IPS DF 4.7 (cell line): ENCODE measurements around the gene TFAP2B.
A peak's percentile ranks its signal among the peaks of the same experiment; 100 is the strongest.

Experiments
- DNase-seq: peaks from one replicate; pipeline ENCODE4 v3.0.0-alpha.2; 2013; ENCODE audit warnings: low spot score; ENCODE audit errors: extremely low read depth

The TFAP2B gene

GRCh38 chr6:50818673-50819072, at the start of gene TFAP2B:
Gene TFAP2B (plus strand): TSS chr6:50818871. CDS start chr6:50818892, 21 bp downstream.
- no peak for DNase-seq

GRCh38 chr6:50778696-50779095, 40.0 kb upstream of the TFAP2B start:
- DNase-seq, result no peak

DNA sequence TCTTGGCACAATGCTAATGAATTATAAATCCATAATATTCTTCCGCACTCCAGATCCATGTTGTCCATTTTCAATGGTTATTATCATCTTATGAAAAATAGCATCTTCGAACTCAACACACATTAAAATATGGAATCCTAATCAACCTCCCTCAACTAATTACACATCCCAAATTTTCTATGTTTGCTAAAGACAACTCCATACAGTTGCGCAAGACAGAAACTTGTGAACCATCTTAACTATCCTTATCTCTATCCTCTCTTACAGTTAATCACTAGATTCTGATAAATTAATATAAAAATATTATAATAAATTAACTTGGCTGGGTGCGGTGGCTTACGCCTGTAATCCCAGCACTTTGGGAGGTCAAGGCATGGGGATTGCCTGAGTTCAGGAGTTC, 38.3 kb upstream of the TFAP2B start:
- DNase-seq, result no peak

- no peak for DNase-seq
Observed at GRCh38 chr6:50785921-50786320, 32.8 kb upstream of the TFAP2B start.

DNA sequence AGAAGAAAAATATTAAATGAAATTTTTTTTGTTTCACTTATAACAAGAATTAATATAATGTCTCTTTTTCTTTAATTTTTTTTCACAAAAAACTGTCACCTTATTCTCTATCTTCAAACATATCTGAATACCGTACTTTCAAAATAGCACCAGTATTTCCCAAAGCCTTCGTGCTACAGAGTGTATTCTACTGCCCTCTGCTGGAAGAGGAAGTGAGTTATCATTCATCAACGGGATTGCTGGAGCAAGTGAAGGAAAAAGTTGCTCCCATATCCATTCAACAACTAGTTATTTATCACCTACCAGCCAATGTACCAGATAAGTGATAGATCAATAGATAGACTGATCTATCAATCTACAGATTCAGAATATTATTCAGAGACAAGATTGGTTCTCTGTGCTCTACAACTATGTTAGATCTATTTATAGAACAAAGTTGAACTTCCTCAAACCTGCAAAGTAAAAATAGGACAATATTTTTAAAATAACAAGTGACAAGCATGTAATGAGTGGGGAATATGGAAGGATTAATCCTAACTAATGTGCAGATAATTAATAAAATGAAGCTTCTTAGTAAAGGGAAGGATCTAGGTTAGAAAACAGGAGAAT, 26.7 kb upstream of the TFAP2B start:
- DNase-seq, result peak; percentile 41

DNA sequence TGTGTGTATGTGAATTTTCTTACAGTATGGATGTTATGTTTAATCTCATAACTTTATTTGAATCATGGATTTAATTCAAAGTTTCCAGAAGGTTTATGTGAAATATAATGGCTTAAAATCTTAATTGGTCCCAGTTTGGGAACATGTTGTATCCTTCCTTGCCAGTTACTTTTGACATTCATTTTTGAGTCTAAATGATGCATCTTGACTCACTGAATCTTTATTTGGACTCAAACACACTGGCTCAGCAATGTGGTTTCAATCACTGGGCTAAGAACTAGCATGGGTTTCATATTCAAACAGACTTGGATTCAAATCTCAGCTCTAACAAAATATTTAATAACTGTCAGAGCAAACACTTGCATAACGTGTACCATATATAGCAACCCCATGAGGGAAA, 25.9 kb upstream of the TFAP2B start:
- no peak for DNase-seq

- DNase-seq, result no peak
Observed at GRCh38 chr6:50795574-50795973, 23.1 kb upstream of the TFAP2B start.

DNA sequence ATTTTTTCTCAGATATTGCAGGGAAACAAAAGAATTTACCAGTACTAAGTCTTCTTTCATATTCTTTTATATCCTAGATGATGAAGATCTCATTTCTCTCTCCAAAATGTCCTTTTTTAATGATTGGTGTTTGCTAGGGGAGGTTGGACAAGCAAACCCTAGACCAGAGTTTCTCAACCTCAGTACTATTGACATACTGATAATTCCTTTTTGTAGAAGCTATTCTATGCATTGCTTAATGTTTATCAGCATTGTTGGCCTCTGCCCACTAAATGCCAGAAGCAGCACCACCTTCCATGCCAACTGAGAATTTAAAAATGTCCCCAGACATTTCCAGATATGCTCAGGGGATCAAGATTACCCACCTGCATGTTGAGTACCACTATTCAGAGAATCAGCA, 14.4 kb upstream of the TFAP2B start:
- DNase-seq, result no peak

- DNase-seq, result no peak
Observed at GRCh38 chr6:50807035-50807434, 11.6 kb upstream of the TFAP2B start.

- no peak for DNase-seq
Observed at GRCh38 chr6:50815436-50816114, 3.1 kb upstream of the TFAP2B start.

DNA sequence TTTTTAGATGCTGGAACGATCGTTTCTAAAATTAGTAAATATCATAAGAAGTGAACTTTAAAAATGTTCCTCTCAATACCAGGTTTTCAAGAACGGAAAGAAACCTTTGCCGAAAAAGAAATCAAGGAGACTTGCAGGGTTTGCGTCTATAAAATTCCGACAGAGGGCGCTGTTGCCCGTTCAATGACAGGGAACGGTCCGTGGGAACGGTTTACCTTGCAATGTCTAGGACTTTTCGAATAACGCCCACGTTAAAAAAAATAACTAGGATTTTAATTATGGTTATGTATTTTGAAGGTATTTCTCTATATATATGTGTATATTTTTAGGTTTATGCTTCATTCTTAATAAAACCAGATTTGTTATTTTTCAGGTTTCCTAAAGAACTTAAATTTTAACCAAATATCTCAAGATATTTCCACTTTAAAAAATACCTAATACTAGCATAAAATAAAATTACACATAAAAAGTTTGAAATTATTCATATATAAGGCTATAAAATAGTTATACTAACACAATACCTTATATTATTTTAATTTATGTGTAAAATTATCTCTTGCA, 2.5 kb upstream of the TFAP2B start:
- no peak for DNase-seq

DNA sequence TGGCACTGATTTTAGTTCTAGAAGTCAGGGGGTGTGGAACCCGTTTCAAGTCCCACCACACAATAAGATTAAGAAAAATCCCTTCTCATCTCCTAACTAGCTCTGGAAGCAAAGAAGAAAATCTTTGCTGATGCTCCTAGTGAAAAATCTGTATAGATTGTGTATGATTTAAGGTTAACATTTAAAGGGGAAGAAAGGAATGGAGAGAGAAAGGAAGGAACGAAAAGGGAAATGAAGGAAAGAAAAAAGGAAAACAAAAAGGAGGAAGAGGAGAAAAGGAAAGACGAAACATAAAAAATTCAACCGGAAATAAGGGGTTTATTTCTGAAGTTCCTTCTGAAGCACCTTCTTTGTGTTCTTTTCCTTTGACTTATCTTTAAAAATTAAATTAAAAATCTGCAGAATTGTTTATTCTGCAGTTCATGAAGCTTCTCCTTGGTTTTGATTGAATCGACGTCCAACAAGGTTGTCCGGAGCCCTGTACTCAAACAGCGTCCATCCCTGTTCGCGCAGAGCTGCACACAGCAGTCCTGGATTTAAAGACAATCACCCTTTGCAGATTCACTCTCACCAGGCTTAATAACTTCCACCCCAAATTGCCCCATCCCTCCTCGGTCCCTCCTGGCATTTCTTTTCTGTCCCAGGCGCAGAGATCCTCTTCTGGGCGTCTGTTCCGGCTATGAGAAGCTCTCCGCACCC, 1.6 kb upstream of the TFAP2B start:
- DNase-seq, result no peak

DNA sequence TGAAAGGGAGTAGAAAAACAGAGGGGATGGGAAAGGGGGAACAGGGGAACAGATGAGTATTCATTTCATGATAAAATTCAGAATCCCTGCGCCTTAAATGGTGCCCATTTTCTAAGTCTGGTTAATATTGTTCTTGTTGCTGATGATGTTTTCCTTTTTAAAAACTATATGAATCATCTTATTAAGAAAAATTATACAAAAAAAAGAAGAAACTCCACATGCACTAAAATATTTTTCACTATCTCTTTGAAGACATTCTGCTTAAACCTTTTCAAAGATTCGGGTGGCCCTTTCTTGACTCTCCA, 1.1 kb upstream of the TFAP2B start:
- DNase-seq, result no peak

DNA sequence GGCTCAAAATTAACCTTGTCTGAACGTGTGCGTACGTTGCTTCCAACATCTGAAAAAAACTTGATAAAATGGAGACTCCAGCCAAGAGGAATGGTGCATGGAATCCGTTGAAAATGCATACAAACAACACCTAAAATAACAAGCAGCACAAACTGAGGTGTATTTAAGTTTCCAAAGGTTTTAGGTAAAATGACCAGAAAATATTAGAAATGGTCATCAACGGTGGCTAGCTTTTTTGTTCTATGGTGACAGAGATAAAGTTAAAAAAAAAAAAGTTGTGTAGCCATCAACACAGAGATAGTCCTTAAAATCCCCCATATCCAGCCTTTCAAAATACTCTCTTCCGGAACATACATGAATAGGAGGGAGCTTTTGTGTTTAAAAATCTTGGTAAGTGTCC, 651 bp upstream of the TFAP2B start:
- no peak for DNase-seq

DNA sequence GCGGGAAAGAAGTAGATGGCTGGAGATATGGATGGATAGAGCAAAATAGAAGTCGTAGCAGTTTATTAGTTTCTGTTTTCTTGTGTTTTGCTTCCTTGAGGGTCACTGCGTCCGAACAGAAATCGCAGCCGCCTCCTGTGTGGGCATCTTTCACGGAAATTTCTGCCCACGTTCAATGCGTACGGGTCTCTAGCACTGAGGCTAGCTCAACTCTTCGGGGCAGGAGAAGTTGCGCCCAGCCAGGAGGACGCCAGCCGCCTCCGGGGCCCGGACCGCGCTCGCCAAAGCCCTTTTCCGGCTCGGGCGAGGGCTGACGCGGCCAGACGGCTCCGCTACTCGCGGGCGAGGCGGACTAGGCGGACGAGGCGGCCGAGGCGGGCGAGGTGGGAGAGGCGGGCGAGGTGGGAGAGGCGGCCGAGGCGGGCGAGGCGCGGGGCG, 814 bp downstream of the TFAP2B start:
- DNase-seq, result no peak

DNA sequence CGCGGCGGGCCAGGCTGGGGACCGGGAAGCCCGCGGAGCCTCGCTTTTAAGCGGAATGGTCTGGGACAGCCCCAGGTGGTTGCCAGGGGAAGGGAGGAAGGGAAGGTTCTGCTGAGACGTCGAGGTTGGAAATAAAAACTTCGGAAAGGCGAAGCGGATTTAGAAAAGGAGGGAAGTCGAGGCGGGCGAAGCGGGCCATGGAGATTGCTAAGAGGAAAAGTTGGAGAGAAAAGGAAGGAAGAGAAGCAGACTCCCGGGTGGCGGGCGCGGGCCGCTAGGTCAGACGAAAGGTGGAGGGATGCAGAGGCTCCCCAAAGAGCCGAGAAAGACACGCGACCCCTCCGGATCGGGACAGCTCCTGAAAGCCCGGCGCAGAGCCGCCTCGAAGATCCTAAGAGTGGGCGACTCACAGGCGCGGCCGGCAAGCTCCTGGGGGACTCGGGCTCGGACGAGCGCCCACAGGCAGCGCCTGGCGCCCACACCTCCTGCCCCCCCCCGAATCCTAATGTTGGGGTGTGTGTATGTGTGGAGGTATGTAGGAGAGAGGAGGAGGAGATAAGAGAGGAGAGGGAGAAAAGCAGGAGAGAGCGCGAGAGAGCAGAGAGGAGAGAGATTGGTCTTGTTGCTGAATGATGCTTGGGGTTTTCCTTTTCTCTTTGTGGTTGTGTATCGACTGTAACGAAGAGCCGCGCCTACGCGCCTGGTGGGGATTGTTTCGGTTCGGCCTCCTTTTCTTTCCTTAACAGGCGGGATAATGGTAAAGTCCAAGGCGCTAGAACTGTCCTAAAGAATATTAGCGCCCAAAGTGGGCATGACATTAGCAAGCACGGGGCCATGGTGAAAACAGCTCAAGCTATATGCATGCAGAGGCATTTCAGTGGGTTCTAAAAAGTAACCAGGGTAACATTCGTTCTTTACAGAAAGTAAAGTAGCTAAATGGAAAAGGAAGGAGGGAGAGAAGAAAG, 1.5 kb downstream of the TFAP2B start:
- DNase-seq, result no peak

GRCh38 chr6:50820869-50821264, 2.2 kb downstream of the TFAP2B start:
- DNase-seq, result no peak

DNA sequence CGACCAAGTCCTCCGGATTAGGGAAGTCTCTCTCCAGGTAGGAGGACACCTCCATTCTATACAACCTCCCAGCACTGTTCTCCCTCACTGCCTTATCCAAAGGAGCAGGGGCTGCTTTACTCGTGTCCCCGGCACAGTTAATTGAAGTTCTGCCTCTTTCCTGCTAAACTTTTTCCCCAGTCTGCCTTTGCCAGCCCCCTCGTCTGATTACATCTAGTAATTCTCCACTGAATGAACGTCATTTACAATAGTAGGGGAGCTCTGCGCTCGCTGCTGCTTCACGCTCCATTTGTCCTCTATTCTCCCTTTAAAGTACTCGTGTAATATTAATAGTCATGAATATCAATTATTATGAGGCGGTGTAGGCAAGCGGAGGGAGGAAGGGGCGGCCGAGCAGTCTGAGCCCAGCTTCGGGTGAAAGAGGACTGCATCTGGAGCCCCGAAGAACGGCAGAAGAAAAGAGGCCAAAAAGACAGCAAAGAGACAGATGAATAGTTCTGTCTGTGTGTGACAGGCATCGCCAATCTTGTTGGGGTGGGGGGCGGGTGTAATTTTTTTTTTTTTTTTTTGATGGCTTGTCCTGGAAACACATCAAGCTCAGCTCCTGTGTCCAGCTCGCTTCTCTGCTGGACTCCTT, 2.9 kb downstream of the TFAP2B start:
- DNase-seq, result no peak

DNA sequence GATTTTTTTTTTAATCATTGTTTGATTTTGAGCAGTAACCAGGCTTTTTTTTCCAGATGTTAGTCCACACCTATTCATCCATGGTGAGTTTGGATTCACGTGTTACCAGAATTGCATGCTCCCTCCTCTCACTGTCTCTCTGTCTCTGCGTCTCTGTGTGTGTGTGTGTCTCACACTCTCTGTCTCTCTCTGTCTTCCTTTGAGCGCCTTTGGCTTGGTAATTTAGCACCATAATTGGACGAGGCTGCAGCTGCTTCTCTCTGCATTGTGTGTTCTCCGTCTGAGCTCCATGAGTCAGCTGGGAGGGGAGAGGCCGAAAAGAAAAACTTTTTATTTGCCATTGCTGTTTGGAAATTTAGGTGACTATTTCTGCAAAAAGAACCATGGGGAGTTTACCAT, 3.4 kb downstream of the TFAP2B start:
- DNase-seq, result no peak

- no peak for DNase-seq
Observed at GRCh38 chr6:50823094-50823920, 4.6 kb downstream of the TFAP2B start.
